Temporal lobe (tissue), 2 donors: ENCODE results near the gene NUTM1. TPM values are rescaled to one million over a fixed set of nuclear protein-coding genes. Genes with fewer than 3 reads are reported as not detected.

ENCODE experiments used
- small RNA-seq: library from RNA; depleted of rRNA; stranded (forward); fragments of <200 nt; gene quantifications from one replicate; pipeline ENCODE3, GENCODE V24; 2014; ENCODE audit warnings: low replicate concordance
- total RNA-seq: library from RNA; depleted of rRNA; stranded (reverse); fragments of >200 nt; gene quantifications from one replicate; pipeline ENCODE4 v1.2.3, GENCODE V29; 2014

The NUTM1 gene
- total RNA-seq, 1 donor from 2014 or later, result not detected

Small RNAs within 50 kb of the gene (small RNA-seq; reads per million reads assigned to genes)
- gene MIR1233-1 (not detected), gene RF00019 (not detected)

Other genes starting within 250 kb of the NUTM1 start
- 14.5 TPM for gene EMC7, start 241.5 kb upstream of the NUTM1 start, total RNA-seq
- gene PGBD4, start 241.2 kb upstream of the NUTM1 start, total RNA-seq, result 3.2 TPM
- gene KATNBL1, start 133.2 kb upstream of the NUTM1 start, total RNA-seq, result 73.0 TPM
- gene EMC4, start 118.3 kb upstream of the NUTM1 start, total RNA-seq, result 86.5 TPM
- gene SLC12A6, start 5.5 kb upstream of the NUTM1 start, total RNA-seq, result 36.6 TPM
- 38.1 TPM for gene NOP10, start 179 bp upstream of the NUTM1 start, total RNA-seq
- gene LPCAT4, start 23.9 kb downstream of the NUTM1 start, total RNA-seq, result 8.4 TPM
- 28.8 TPM for gene GOLGA8A, start 94.5 kb downstream of the NUTM1 start, total RNA-seq
- 33.7 TPM for gene GOLGA8B, start 240.3 kb downstream of the NUTM1 start, total RNA-seq